Measurements from ENCODE around the gene HSPA1A.
"Not testable (repeated sequence)": the region's sequence is repeated elsewhere in the genome, so short reads cannot be mapped to it uniquely, and the experiment has no call there.

HSPA1A gene

GRCh38 chr6:31781244-31782125, 33.9 kb upstream of the HSPA1A start:
- no peak for DNase-seq (ENCODE audit: low spot score)

GRCh38 chr6:31782126-31782855, 33.1 kb upstream of the HSPA1A start:
- no peak for DNase-seq (ENCODE audit: low spot score)

GRCh38 chr6:31784098-31784925, 31.0 kb upstream of the HSPA1A start:
- no peak for DNase-seq (ENCODE audit: low spot score)

GRCh38 chr6:31785475-31785874, 29.9 kb upstream of the HSPA1A start:
- no peak for DNase-seq (ENCODE audit: low spot score)

- DNase-seq (ENCODE audit: low spot score), result peak; percentile 77
Observed at GRCh38 chr6:31791324-31792089, 23.8 kb upstream of the HSPA1A start.

GRCh38 chr6:31792090-31792374, 23.3 kb upstream of the HSPA1A start:
- DNase-seq (ENCODE audit: low spot score), result no peak

- DNase-seq (ENCODE audit: low spot score), result peak; percentile 91
Observed at GRCh38 chr6:31792761-31793171, 22.6 kb upstream of the HSPA1A start.

GRCh38 chr6:31793927-31794245, 21.5 kb upstream of the HSPA1A start:
- DNase-seq (ENCODE audit: low spot score), result not testable (repeated sequence)

GRCh38 chr6:31794294-31794865, 21.0 kb upstream of the HSPA1A start:
- peak; percentile 76 for DNase-seq (ENCODE audit: low spot score)

- no peak for DNase-seq (ENCODE audit: low spot score)
Observed at GRCh38 chr6:31794866-31795615, 20.3 kb upstream of the HSPA1A start.

GRCh38 chr6:31795616-31796298, 19.6 kb upstream of the HSPA1A start, which contains the start of gene VARS1:
TSS of gene VARS1 (minus strand) at chr6:31795752. CDS start at chr6:31795217, 535 bp downstream.
- peak; percentile 94 for DNase-seq (ENCODE audit: low spot score)

GRCh38 chr6:31796993-31797385, 18.4 kb upstream of the HSPA1A start:
- no peak for DNase-seq (ENCODE audit: low spot score)

- no peak for DNase-seq (ENCODE audit: low spot score)
Observed at GRCh38 chr6:31797588-31797987, 17.8 kb upstream of the HSPA1A start.

- no peak for DNase-seq (ENCODE audit: low spot score)
Observed at GRCh38 chr6:31799781-31800180, 15.6 kb upstream of the HSPA1A start.

- DNase-seq (ENCODE audit: low spot score), result not testable (repeated sequence)
Observed at GRCh38 chr6:31801031-31801927, 14.1 kb upstream of the HSPA1A start.

- DNase-seq (ENCODE audit: low spot score), result no peak
Observed at GRCh38 chr6:31805939-31806469, 9.3 kb upstream of the HSPA1A start.

GRCh38 chr6:31806470-31807272, 8.7 kb upstream of the HSPA1A start, which contains the start of gene LSM2:
TSS of gene LSM2 (minus strand) at chr6:31806966. CDS start at chr6:31806757, 209 bp downstream.
- peak; percentile 96 for DNase-seq (ENCODE audit: low spot score)

GRCh38 chr6:31808599-31808998, 6.7 kb upstream of the HSPA1A start:
- DNase-seq (ENCODE audit: low spot score), result not testable (repeated sequence)

Measured in RKO (cell line).